IMR-90 (cell line): Measurements from ENCODE around the gene MELTF. TPM values are rescaled to one million over a fixed set of nuclear protein-coding genes. Genes with fewer than 3 reads are reported as not detected.
A peak's percentile ranks its signal among the peaks of the same experiment; 100 is the strongest.

Experiments
- ATAC-seq: fragments of 200-7000 bp; cut with Tn5 transposase; 2 replicates; pipeline ENCODE4 v1.9.1; 2020; ENCODE audit warnings: low read depth, mild to moderate bottlenecking, moderate library complexity
- BruUV-seq: library from RNA; stranded (reverse); fragments of 400-500 nt; replicated peaks from 2 replicates; lab custom pipeline; 2021; lab: Mats Ljungman, UMichigan
- CTCF ChIA-PET: fragments of 300-600 bp; formaldehyde crosslinking; extraction: SDS; loops from one replicate; lab custom pipeline; 2021; ENCODE audit warnings: antibody characterized with exemption; lab: Yijun Ruan, JAX
- POLR2A ChIA-PET: fragments of 300-600 bp; sonication (Branson Sonifier 250); formaldehyde crosslinking; loops from one replicate; lab custom pipeline; 2022; ENCODE audit warnings: antibody characterized with exemption; ENCODE audit not compliant: unreplicated experiment; lab: Charles Lee
- DNase-seq: peaks from one replicate; pipeline ENCODE4 v3.0.0; 2013
- H2AFZ ChIP-seq: replicated peaks from 2 replicates; pipeline ENCODE3; 2013; ENCODE audit warnings: low read length, mild to moderate bottlenecking; ENCODE audit not compliant: poor library complexity
- H2AK5ac ChIP-seq: 2 replicates; pipeline ENCODE4 v1.6.1; 2013; ENCODE audit warnings: low read depth, low read length, inconsistent platforms
- H2AK9ac ChIP-seq: replicated peaks from 2 replicates; pipeline ENCODE3; 2013; ENCODE audit warnings: mild to moderate bottlenecking, low read depth, low read length, moderate library complexity; ENCODE audit not compliant: poor library complexity
- H2BK120ac ChIP-seq: 2 replicates; pipeline ENCODE4 v1.6.1; 2013; ENCODE audit warnings: low read depth, low read length, inconsistent platforms
- H2BK15ac ChIP-seq: 3 replicates; pipeline ENCODE4 v1.6.1; 2013; ENCODE audit warnings: low read depth, low read length, inconsistent platforms
- H2BK20ac ChIP-seq: 2 replicates; pipeline ENCODE4 v1.6.1; 2013; ENCODE audit warnings: low read depth, mild to moderate bottlenecking, inconsistent platforms, low read length, moderate library complexity
- H2BK5ac ChIP-seq: 2 replicates; pipeline ENCODE4 v1.6.1; 2013; ENCODE audit warnings: mild to moderate bottlenecking, low read depth, low read length, inconsistent platforms; ENCODE audit not compliant: poor library complexity, severe bottlenecking
- H3K14ac ChIP-seq: replicated peaks from 2 replicates; pipeline ENCODE4 v1.6.1; 2013; ENCODE audit warnings: low read depth, low read length, inconsistent platforms
- H3K18ac ChIP-seq: 2 replicates; pipeline ENCODE4 v1.6.1; 2013; ENCODE audit warnings: low read depth, low read length, control low read depth
- H3K23ac ChIP-seq: 2 replicates; pipeline ENCODE4 v1.6.1; 2013; ENCODE audit warnings: low read depth, low read length, inconsistent platforms
- H3K27ac ChIP-seq: 2 replicates; pipeline ENCODE4 v1.5.1; 2013; ENCODE audit warnings: mild to moderate bottlenecking, control low read depth, low read length; ENCODE audit not compliant: insufficient read depth
- H3K27me3 ChIP-seq: 2 replicates; pipeline ENCODE4 v1.6.1; 2013; ENCODE audit warnings: low read length; ENCODE audit not compliant: control insufficient read depth, insufficient read depth
- H3K36me3 ChIP-seq: 2 replicates; pipeline ENCODE4 v1.6.1; 2013; ENCODE audit warnings: low read length, mixed read lengths; ENCODE audit not compliant: control insufficient read depth, insufficient read depth
- H3K4ac ChIP-seq: 2 replicates; pipeline ENCODE4 v1.6.1; 2013; ENCODE audit warnings: low read depth, low read length, inconsistent platforms
- H3K4me1 ChIP-seq: 2 replicates; pipeline ENCODE4 v1.6.1; 2013; ENCODE audit warnings: low read length, mixed read lengths; ENCODE audit not compliant: control insufficient read depth, insufficient read depth
- H3K4me2 ChIP-seq: 2 replicates; pipeline ENCODE4 v1.6.1; 2013; ENCODE audit warnings: low read depth, mild to moderate bottlenecking, control low read depth, low read length, moderate library complexity
- H3K4me3 ChIP-seq: 2 replicates; pipeline ENCODE4 v1.5.1; 2013; ENCODE audit warnings: low read depth, mild to moderate bottlenecking, control low read depth, low read length, moderate library complexity; ENCODE audit not compliant: insufficient read depth
- H3K56ac ChIP-seq: 2 replicates; pipeline ENCODE4 v1.6.1; 2013; ENCODE audit warnings: low read length, inconsistent platforms; ENCODE audit not compliant: insufficient read depth; ENCODE audit errors: extremely low read depth
- H3K79me1 ChIP-seq, 2 experiments: 2 replicates each; pipeline ENCODE4 v1.6.1; 2013; ENCODE audit warnings: low read length in 2 of 2, inconsistent platforms in 1 of 2, low read depth in 1 of 2
- H3K9ac ChIP-seq: 2 replicates; pipeline ENCODE4 v1.6.1; 2013; ENCODE audit warnings: low read depth, low read length, control low read depth
- H3K9me1 ChIP-seq: 2 replicates; pipeline ENCODE4 v1.6.1; 2013; ENCODE audit warnings: low read length, inconsistent platforms; ENCODE audit not compliant: insufficient read depth
- H3K9me3 ChIP-seq: 2 replicates; pipeline ENCODE4 v1.6.1; 2013; ENCODE audit warnings: low read length; ENCODE audit not compliant: control insufficient read depth, insufficient read depth
- H4K20me1 ChIP-seq: 2 replicates; pipeline ENCODE4 v1.6.1; 2013; ENCODE audit warnings: low read length, inconsistent platforms; ENCODE audit not compliant: insufficient read depth
- H4K5ac ChIP-seq: 2 replicates; pipeline ENCODE4 v1.6.1; 2013; ENCODE audit warnings: mild to moderate bottlenecking, low read depth, low read length, control low read depth
- H4K8ac ChIP-seq, 2 experiments: 2 replicates each; pipeline ENCODE4 v1.6.1; 2013; ENCODE audit warnings: low read depth in 2 of 2, low read length in 2 of 2, control low read depth in 1 of 2, inconsistent platforms in 1 of 2
- H4K91ac ChIP-seq: 2 replicates; pipeline ENCODE4 v1.6.1; 2013; ENCODE audit warnings: low read depth, low read length, inconsistent platforms; ENCODE audit not compliant: insufficient read depth
- RAD21 ChIP-seq: IDR thresholded peaks from 2 replicates; pipeline ENCODE4 v1.6.1; 2012; ENCODE audit warnings: low read length, improper control_type of control experiment
- USF2 ChIP-seq: fragments of 150-350 bp; IDR thresholded peaks from 2 replicates; pipeline ENCODE4 v1.6.1; 2017; ENCODE audit warnings: mild to moderate bottlenecking, antibody characterized with exemption, low read length, low read depth
- WGBS, 2 experiments: methylation state at CpG; one replicate each; pipeline versions ENCODE4 v1.1.5 to v1.1.7; 2013; ENCODE audit warnings: missing lambda C conversion rate in 2 of 2; ENCODE audit not compliant: insufficient read length in 1 of 2; ENCODE audit errors: extremely low coverage in 2 of 2; 5-methylcytosine and 5-hydroxymethylcytosine counted together
- dilution Hi-C: fragments of 300-500 bp; cut with HindIII; formaldehyde crosslinking; loops from one replicate; pipeline ENCODE4 v1.14.3; 2018; ENCODE audit warnings: low sequenced_read_pairs; ENCODE audit not compliant: unreplicated experiment
- in situ Hi-C: fragments of 300-500 bp; cut with MboI; formaldehyde crosslinking; loops from 3 replicates; pipeline ENCODE4 v1.14.3; 2019; ENCODE audit warnings: low sequenced_read_pairs, inconsistent platforms, mixed read lengths
- intact Hi-C: fragments of 100-400 bp; cut with micrococcal nuclease; formaldehyde crosslinking; loops from 2 replicates; pipeline ENCODE4 v1.10.0; 2022
- polyA plus RNA-seq, 3 experiments: library from polyadenylated mRNA; depleted of rRNA; stranded (reverse); fragments of >200 nt; gene quantifications; 2 replicates each; pipeline ENCODE4 v1.2.3, GENCODE V29; 2012; ENCODE audit warnings: low replicate concordance in 1 of 3
- total RNA-seq: library from RNA; depleted of rRNA; stranded (reverse); fragments of >200 nt; gene quantifications from 2 replicates; pipeline ENCODE4 v1.2.3, GENCODE V29; 2012

The MELTF gene
- total and polyA plus RNA-seq, 2 of the 4 experiments (the other 2 are of a cell fraction) = 0.18 to 0.50 TPM

- no peaks in the 10 kb centered on the region for H3K79me1 ChIP-seq
- no TSS peak for BruUV-seq
- no peak overlapping the region for H3K56ac ChIP-seq
- H2AK9ac ChIP-seq = peak overlapping the region; percentile 28
- no peaks in the 10 kb centered on the region for H3K4me1 ChIP-seq
- DNase-seq = no peak
- POLR2A ChIA-PET = no interaction called here
- H4K20me1 ChIP-seq = no peaks in the 10 kb centered on the region
- H3K36me3 ChIP-seq = no peaks in the 10 kb centered on the region
- CTCF ChIA-PET = no interaction called here
- H2BK5ac ChIP-seq = no peak overlapping the region
- no peak overlapping the region for H2AK5ac ChIP-seq
- peaks cover under 1% of the 10 kb centered on the region; the same call in 1 of the 2 replicates for H3K9me3 ChIP-seq
- no CpG with 5 or more reads among the region's 12 CpGs for WGBS, 2 experiments
- no peaks in the 10 kb centered on the region for H3K9me1 ChIP-seq
- no peak overlapping the region for H3K9ac ChIP-seq
- H2BK20ac ChIP-seq = no peak overlapping the region
- no peak for TF ChIP-seq USF2
- TF ChIP-seq RAD21 = no peak
- H4K91ac ChIP-seq = no peak overlapping the region
- peaks cover 42% of the 10 kb centered on the region for H3K27me3 ChIP-seq
- H2BK15ac ChIP-seq = no peak overlapping the region
- no peak overlapping the region for H3K27ac ChIP-seq
- no peak overlapping the region for H3K18ac ChIP-seq
- no peak overlapping the region for H3K14ac ChIP-seq
- peak; percentile 35; the same call in 1 of the 2 replicates for ATAC-seq
- intact Hi-C loops = no loop called here
- dilution Hi-C loops = no loop called here
- H3K4ac ChIP-seq = no peak overlapping the region
- peak overlapping the region; percentile 37 for H2AFZ ChIP-seq
- no peak overlapping the region for H4K8ac ChIP-seq
- no peak overlapping the region for H3K4me2 ChIP-seq
- no peak overlapping the region for H3K4me3 ChIP-seq
- no peak overlapping the region for H4K5ac ChIP-seq
- no peak overlapping the region for H2BK120ac ChIP-seq
- no peak overlapping the region; the same call in 1 of the 2 replicates for H3K23ac ChIP-seq
- in situ Hi-C loops = no loop called here
Observed at GRCh38 chr3:196988241-196989029, 41.2 kb downstream of the MELTF start.
